CD4-positive, alpha-beta T cell treated with Interferon gamma for 1 hour (primary cell): ENCODE results near the gene HBA2.
"Not testable (repeated sequence)": the region's sequence is repeated elsewhere in the genome, so short reads cannot be mapped to it uniquely, and the experiment has no call there.

Experiments used
- DNase-seq: peaks from one replicate; pipeline ENCODE4 v3.0.0-alpha.2; 2020

The HBA2 gene

DNA sequence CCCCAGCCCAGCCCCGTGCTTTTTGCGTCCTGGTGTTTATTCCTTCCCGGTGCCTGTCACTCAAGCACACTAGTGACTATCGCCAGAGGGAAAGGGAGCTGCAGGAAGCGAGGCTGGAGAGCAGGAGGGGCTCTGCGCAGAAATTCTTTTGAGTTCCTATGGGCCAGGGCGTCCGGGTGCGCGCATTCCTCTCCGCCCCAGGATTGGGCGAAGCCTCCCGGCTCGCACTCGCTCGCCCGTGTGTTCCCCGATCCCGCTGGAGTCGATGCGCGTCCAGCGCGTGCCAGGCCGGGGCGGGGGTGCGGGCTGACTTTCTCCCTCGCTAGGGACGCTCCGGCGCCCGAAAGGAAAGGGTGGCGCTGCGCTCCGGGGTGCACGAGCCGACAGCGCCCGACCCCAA is 3.3 kb downstream of the HBA2 start:
- not testable (repeated sequence) for DNase-seq

DNA sequence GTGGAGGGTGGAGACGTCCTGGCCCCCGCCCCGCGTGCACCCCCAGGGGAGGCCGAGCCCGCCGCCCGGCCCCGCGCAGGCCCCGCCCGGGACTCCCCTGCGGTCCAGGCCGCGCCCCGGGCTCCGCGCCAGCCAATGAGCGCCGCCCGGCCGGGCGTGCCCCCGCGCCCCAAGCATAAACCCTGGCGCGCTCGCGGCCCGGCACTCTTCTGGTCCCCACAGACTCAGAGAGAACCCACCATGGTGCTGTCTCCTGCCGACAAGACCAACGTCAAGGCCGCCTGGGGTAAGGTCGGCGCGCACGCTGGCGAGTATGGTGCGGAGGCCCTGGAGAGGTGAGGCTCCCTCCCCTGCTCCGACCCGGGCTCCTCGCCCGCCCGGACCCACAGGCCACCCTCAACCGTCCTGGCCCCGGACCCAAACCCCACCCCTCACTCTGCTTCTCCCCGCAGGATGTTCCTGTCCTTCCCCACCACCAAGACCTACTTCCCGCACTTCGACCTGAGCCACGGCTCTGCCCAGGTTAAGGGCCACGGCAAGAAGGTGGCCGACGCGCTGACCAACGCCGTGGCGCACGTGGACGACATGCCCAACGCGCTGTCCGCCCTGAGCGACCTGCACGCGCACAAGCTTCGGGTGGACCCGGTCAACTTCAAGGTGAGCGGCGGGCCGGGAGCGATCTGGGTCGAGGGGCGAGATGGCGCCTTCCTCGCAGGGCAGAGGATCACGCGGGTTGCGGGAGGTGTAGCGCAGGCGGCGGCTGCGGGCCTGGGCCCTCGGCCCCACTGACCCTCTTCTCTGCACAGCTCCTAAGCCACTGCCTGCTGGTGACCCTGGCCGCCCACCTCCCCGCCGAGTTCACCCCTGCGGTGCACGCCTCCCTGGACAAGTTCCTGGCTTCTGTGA is 4.1 kb downstream of the HBA2 start, which contains the start of gene HBA1:
TSS of gene HBA1 (plus strand) at position 204 of the 906 bp plus-strand sequence. CDS start at position 241, 37 bp downstream.
- not testable (repeated sequence) for DNase-seq

DNA sequence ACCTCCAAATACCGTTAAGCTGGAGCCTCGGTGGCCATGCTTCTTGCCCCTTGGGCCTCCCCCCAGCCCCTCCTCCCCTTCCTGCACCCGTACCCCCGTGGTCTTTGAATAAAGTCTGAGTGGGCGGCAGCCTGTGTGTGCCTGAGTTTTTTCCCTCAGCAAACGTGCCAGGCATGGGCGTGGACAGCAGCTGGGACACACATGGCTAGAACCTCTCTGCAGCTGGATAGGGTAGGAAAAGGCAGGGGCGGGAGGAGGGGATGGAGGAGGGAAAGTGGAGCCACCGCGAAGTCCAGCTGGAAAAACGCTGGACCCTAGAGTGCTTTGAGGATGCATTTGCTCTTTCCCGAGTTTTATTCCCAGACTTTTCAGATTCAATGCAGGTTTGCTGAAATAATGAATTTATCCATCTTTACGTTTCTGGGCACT is 4.7 kb downstream of the HBA2 start:
- DNase-seq, result no peak

DNA sequence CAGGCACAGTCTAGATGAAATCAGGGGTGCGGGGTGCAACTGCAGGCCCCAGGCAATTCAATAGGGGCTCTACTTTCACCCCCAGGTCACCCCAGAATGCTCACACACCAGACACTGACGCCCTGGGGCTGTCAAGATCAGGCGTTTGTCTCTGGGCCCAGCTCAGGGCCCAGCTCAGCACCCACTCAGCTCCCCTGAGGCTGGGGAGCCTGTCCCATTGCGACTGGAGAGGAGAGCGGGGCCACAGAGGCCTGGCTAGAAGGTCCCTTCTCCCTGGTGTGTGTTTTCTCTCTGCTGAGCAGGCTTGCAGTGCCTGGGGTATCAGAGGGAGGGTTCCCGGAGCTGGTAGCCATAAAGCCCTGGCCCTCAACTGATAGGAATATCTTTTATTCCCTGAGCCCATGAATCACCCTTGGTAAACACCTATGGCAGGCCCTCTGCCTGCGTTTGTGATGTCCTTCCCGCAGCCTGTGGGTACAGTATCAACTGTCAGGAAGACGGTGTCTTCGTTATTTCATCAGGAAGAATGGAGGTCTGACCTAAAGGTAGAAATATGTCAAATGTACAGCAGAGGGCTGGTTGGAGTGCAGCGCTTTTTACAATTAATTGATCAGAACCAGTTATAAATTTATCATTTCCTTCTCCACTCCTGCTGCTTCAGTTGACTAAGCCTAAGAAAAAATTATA is 5.4 kb downstream of the HBA2 start:
- DNase-seq, result no peak

DNA sequence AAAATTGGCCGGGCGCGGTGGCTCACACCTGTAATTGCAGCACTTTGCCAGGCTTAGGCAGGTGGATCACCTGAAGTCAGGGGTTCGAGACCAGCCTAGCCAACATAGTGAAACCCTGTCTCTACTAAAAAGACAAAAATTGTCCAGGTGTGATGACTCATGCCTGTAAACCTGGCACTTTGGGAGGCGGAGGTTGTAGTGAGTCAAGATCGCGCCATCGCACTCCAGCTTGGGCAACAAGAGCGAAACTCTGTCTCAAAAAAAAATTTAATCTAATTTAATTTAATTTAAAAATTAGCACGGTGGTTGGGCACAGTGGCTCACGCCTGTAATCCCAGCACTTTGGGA is 6.0 kb downstream of the HBA2 start:
- DNase-seq, result no peak

DNA sequence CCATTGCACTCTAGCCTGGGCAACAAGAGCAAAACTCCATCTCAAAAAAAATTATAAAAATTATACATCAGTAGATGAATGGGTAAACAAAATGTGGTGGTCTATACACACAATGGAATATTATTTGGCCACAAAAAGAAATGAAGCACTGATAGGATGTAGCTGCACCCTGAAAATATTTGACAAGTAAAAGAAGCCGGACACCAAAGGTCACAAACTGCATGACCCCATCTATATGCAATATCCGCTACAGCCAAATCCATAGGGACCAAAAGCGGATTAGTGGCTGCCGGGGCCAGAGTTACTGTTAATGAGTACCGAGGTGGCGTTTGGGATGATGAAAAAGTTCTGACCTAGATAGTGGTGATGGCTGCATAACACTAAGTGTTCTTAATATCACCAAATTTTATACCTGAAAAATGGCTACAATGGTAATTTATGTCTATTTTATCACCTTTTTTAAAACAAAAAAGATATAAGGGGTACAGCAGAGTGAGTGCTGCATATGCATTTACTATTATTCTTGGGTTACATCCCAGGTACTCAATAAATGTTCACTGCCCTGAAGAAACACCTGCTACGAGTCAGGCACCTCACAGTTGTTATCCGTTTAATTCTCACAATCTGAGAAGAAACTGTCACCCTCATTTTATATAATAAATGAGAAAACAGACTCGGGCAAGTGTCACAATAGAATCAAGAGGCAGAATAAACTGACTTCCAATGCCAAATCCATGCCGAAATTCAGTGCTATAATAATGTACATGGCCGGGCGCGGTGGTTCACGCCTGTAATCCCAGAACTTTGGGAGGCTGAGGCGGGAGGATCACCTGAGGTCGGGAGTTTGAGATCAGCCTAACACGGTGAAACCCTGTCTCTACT is 6.8 kb downstream of the HBA2 start:
- DNase-seq, result no peak

DNA sequence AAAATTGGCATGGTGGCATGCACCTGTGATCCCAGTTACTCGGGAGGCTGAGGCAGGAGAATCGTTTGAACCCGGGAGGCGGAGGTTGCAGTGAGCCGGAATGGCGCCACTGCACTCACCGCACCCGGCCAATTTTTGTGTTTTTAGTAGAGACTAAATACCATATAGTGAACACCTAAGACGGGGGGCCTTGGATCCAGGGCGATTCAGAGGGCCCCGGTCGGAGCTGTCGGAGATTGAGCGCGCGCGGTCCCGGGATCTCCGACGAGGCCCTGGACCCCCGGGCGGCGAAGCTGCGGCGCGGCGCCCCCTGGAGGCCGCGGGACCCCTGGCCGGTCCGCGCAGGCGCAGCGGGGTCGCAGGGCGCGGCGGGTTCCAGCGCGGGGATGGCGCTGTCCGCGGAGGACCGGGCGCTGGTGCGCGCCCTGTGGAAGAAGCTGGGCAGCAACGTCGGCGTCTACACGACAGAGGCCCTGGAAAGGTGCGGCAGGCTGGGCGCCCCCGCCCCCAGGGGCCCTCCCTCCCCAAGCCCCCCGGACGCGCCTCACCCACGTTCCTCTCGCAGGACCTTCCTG is 7.5 kb downstream of the HBA2 start, which contains the start of gene HBQ1:
TSS of gene HBQ1 (plus strand) at position 359 of the 575 bp plus-strand sequence. CDS start at position 387, 28 bp downstream.
- no peak for DNase-seq

DNA sequence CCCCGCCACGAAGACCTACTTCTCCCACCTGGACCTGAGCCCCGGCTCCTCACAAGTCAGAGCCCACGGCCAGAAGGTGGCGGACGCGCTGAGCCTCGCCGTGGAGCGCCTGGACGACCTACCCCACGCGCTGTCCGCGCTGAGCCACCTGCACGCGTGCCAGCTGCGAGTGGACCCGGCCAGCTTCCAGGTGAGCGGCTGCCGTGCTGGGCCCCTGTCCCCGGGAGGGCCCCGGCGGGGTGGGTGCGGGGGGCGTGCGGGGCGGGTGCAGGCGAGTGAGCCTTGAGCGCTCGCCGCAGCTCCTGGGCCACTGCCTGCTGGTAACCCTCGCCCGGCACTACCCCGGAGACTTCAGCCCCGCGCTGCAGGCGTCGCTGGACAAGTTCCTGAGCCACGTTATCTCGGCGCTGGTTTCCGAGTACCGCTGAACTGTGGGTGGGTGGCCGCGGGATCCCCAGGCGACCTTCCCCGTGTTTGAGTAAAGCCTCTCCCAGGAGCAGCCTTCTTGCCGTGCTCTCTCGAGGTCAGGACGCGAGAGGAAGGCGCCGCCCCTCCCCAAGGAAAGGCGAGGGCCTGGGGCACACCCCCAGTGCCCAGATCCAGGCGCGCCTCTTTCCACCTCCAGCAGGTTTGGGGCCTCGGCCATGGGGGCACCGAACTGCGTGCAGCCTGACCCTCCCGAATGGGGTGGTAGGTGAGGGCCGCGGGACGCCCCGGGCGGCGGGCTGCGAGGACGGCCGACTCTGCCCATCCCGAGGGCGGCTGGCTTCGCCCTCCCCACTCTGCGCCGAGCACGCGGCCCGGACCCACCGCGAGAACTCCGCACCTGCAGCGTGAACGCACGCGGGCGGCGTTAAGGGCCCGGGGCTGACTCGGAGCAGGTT is 8.2 kb downstream of the HBA2 start:
- DNase-seq, result peak; percentile 75

DNA sequence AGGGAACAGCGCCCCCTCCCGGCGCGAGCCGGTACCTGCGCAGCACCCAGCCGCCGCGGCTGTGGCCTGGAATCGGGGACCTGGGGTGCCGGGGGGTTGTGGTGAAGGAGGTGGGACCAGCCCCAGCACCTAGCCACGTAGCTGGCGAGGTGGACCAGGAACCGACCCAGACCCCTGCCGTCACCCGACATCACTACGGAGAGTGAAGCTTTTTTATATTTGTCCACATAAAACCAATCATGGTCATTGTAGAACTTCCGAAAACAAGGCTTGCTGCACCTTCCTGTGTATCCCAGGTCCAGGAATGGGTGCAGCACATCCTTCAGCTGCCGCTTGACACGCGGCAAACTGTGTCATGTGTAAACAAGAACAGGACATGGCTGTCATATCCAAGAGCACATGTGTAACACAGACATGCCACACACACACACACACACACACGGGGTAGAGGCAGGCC is 8.9 kb downstream of the HBA2 start:
- DNase-seq, result no peak

DNA sequence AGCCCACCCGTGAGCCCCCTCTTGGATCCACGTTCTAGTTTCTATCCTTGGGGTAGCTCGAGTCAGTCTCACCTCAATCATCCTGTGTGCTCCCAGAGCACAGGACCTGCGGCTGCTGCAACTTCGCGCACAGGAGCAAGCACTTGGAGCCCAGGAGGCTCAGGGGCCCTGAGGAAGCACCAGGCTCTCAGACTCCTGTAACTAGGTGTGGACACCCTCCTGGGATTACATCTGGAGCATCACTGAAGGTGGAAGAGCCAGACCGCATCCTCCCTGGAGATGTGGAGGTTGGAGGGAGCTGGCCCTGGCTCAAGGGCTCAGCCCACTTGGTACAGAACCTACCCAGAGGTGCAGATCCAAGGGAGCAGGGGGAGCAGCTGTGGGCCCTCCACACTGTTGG is 10.3 kb downstream of the HBA2 start:
- no peak for DNase-seq

DNA sequence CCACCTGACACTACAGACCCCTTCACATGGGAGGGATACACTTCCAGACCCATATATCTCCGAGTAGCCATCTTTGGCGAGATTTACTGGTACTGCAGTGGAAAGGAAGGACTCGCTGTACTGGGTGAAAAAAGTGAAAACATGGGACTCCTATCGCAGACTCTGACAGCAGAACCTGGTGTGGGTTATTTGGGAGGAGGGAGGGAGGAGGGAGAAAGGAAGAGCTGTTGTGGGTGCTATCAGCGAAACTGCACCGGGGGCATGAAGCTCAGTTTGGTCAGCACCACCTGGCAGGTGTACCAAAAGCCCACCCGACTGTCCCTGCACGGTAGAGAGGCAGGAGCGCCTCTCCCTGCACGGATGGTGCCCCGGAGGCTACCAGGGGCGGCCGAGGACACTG is 12.5 kb downstream of the HBA2 start:
- DNase-seq, result no peak

DNA sequence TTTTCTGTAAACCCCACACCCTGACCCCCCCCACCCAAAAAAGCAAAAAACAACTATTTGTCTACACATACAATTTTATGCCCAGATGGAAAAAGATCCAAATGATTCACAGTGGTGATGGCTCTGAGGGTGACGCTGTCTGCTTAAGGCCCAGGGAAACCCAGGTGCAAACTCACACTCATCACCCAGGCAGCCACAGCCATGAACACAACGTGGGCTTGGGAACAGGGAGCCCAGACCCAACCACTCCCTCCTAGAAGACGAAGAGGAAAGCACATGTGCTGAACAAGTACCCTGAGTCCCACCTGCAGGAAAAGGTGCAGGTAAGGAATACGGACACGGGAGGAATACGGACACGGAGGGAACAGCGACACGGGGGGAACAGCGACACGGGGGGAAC is 13.0 kb downstream of the HBA2 start:
- DNase-seq, result no peak

DNA sequence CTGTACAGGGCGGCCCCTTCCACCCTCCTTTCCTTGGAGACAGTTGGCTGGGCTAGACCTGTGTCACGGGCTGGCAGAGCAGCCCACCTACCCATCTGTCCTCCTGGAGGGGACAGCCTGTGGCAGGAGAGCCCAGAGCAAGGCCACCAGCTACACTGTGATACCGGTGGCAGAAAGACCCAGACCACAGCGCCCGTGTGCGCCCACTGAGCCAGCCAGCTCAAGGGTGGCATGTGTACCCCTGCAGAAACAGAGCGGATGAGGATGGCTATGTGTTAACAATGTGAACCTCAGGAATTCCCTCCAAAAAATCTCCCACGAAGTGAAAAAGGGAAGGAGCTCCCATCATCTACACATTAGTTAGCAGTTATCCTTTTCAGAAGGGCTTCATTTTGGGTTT is 14.7 kb downstream of the HBA2 start:
- DNase-seq, result no peak

DNA sequence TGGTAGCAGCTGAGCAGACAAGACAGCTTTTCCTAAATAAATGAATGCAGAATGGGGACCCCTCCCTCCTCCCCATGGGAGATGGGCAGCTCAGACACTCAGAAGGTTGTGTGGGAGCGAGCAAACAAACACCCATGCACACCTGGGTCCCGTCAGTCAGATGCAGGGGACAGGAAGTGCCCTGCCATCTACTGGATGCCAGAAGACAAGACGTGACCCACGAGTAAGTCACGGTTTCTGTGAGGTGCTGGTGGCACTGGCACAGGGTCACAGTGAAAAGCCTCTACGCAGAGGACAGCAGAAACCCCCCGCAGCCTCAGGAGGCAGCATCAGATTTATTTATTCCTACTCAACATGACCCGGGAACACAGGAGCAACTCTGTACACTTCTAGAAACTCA is 16.0 kb downstream of the HBA2 start:
- DNase-seq, result no peak

DNA sequence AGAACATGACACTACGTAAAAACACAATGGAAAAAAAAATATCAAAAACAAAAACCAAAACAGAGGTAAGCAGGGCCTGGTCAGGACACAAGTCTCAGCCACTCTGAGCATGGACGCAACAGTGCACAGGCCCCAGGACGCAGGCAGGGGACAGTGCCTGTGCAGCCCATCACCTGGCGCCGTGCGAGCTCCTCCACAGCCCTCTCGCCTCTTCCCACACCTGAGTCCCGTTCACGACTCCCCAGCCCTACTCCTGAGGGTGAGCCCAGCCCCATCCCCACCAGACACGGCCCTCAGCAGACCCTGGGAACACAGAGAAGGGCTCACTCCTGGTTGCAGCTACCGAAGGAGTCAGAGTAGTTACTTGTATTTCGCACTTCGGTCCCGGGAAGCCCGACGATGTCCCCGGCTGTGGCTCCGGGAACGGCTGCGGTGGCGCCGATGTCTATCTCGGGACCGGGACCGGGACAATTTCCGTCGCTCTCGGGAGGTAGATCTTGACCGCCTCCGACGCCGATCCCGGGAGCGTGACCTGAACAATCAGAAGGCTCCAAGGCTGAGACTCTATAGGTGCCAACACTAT is 17.0 kb downstream of the HBA2 start:
- DNase-seq, result no peak

DNA sequence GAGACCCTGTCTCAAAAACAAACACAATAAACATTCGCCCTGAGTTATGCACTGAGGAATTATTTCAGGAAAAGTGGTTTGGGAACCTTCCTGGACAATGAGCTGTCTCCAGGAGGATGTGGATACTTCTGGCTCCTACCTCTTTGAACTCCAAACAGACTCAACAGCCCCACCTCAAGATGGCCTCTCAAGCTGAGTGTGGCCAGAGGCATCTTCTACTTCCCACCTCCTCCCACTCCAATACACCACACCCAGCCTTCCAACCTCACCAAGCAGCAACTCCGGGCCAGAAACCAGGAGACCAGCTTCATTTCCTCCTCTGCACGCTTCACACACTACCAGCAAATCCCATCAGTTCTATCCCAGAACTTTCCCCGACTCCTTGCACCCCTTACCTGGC is 19.2 kb downstream of the HBA2 start:
- no peak for DNase-seq

DNA sequence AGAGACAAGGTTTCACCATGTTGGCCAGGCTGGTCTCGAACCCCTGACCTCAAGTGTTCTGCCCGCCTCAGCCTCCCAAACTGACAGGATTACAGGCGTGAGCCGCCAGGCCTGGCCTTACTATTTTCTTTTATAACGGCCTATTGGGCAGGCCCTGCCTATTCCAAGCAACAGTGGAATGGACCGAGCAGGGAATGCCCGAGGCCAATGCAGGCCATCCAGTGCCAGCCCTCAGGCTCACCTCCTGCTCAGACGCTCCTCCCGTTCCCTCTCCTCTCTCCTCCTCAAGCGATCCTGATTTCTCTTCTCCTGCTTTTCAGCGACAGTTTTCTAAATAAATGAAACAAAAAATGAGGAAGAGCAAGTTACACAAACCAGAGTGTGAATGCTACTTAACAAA is 20.0 kb downstream of the HBA2 start:
- no peak for DNase-seq

DNA sequence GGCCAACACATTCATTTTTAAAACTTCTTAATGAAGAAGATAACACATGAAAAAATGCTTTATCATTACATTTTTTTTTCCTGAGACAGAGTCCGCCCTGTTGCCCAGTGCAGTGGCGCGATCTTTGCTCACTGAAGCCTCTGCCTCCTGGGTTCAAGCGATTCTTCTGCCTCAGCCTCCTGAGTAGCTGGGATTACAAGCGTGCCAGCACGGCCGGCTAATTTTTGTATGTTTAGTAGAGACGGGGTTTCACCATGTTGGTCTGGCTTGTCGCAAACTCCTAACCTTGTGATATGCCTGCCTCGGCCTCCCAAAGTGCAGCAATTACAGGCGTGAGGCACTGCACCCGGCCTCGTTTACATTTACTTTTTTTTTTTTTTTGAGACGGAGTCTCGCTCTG is 20.8 kb downstream of the HBA2 start:
- DNase-seq, result no peak

DNA sequence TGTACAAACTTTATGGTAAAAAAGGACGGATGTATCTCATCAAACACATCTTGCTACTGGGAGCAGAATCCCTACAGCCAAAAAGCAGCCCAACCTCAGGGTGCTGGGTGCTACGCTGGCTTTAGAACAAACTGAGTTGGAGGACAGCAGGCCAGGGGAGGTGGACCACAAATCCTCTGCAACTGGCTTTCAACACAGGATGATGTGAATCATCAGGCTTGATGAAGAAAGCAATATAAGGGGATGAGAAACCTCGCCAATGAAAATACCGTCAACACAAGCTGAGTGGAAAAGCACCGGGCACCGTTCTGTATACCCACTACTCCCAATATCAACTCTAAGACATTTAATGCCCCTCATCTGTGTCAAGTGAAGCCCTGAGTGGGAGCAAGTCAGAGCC is 21.8 kb downstream of the HBA2 start:
- no peak for DNase-seq

DNA sequence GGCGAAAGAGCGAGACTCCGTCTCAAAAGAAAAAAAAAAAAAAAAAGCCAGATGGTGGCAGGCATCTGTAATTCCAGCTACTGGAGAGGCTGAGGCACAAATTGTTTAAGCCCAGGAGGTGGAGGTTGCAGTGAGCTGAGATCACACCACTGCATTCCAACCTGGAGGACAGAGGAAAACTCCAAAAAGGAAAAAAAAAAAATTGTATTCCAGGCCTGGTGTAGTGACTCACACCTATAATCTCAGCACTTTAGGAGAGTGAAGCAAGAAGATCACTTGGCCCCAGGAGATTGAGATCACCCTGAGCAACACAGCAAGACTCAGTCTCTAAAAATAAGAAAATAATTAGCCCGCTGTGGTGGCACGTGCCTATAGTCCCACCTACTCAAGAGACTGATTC is 27.7 kb downstream of the HBA2 start:
- DNase-seq, result no peak

DNA sequence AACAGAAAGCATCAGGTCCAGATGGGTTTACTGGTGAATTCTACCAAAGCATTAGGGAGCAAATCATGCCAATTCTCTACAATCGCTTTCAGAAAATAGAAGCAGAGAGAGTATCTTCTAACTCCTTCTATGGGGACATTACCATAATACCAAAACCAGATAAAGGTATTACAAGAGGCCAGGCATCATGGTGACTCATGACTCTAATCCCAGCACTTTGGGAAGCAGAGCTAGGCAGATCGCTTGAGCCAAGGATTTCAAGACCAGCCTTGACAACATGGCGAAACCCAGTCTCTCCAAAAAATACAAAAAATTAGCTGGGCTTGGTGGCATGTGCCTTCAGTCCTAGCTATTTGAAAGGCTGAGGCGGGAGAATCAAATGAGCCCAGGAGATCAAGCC is 30.6 kb downstream of the HBA2 start:
- no peak for DNase-seq
